Neuronal stem cell (in vitro differentiated cells): Measurements from ENCODE around the gene HEXIM2.

Experiments
- DNase-seq: peaks from one replicate; pipeline ENCODE4 v3.0.0-alpha.2; 2013; ENCODE audit warnings: low spot score
- H2AFZ ChIP-seq: one replicate; pipeline ENCODE4 v1.6.1; 2013; ENCODE audit warnings: mild to moderate bottlenecking, low read length, inconsistent platforms
- H2AK5ac ChIP-seq: 2 replicates; pipeline ENCODE4 v1.6.1; 2013; ENCODE audit warnings: low read depth, mild to moderate bottlenecking, inconsistent platforms, low read length, moderate library complexity, mixed read lengths
- H2BK120ac ChIP-seq: 2 replicates; pipeline ENCODE4 v1.6.1; 2013; ENCODE audit warnings: low read depth, mild to moderate bottlenecking, inconsistent platforms, low read length, moderate library complexity, mixed read lengths
- H2BK12ac ChIP-seq: one replicate; pipeline ENCODE4 v1.6.1; 2013; ENCODE audit warnings: low read length, inconsistent platforms
- H2BK15ac ChIP-seq: 2 replicates; pipeline ENCODE4 v1.6.1; 2013; ENCODE audit warnings: mild to moderate bottlenecking, low read length, inconsistent platforms, mixed read lengths
- H2BK5ac ChIP-seq: one replicate; pipeline ENCODE4 v1.6.1; 2013; ENCODE audit warnings: inconsistent platforms, mild to moderate bottlenecking, low read length, moderate library complexity
- H3K14ac ChIP-seq: one replicate; pipeline ENCODE4 v1.6.1; 2013; ENCODE audit warnings: low read length, inconsistent platforms
- H3K18ac ChIP-seq: 2 replicates; pipeline ENCODE4 v1.6.1; 2013; ENCODE audit warnings: low read length, inconsistent platforms
- H3K23ac ChIP-seq: 2 replicates; pipeline ENCODE4 v1.6.1; 2013; ENCODE audit warnings: low read depth, mild to moderate bottlenecking, mixed read lengths, low read length, inconsistent platforms; ENCODE audit not compliant: poor library complexity
- H3K27ac ChIP-seq: replicated peaks from 3 replicates; pipeline ENCODE4 v1.5.1; 2013; ENCODE audit warnings: low read length, inconsistent platforms
- H3K27me3 ChIP-seq, 3 experiments: 2 replicates each; pipeline ENCODE4 v1.6.1; 2013; ENCODE audit warnings: low read length in 3 of 3, mild to moderate bottlenecking in 2 of 3, inconsistent platforms in 1 of 3, low read depth in 1 of 3, mixed read lengths in 1 of 3, moderate library complexity in 1 of 3; ENCODE audit not compliant: control insufficient read depth in 3 of 3, insufficient read depth in 3 of 3
- H3K36me3 ChIP-seq, 2 donors: replicated peaks in 1 of 2; 2 replicates each; pipeline ENCODE4 v1.6.1; 2013; ENCODE audit warnings: low read length in 2 of 2; ENCODE audit not compliant: control insufficient read depth in 2 of 2, insufficient read depth in 2 of 2
- H3K4ac ChIP-seq: 2 replicates; pipeline ENCODE4 v1.6.1; 2013; ENCODE audit warnings: inconsistent platforms, mild to moderate bottlenecking, low read length, moderate library complexity
- H3K4me1 ChIP-seq, 2 donors: 1 replicate in 1 of 2; 2 replicates in 1 of 2; pipeline ENCODE4 v1.6.1; 2013; ENCODE audit warnings: low read length in 2 of 2, low read depth in 1 of 2; ENCODE audit not compliant: control insufficient read depth in 2 of 2, insufficient read depth in 1 of 2
- H3K4me2 ChIP-seq: one replicate; pipeline ENCODE4 v1.6.1; 2013; ENCODE audit warnings: mild to moderate bottlenecking, low read length, inconsistent platforms; ENCODE audit not compliant: insufficient read depth, poor library complexity, severe bottlenecking
- H3K4me3 ChIP-seq, 2 donors: 2 replicates each; pipeline ENCODE4 v1.5.1; 2013; ENCODE audit warnings: low read length in 2 of 2, mild to moderate bottlenecking in 2 of 2, inconsistent platforms in 1 of 2, moderate library complexity in 1 of 2
- H3K79me1 ChIP-seq: one replicate; pipeline ENCODE4 v1.6.1; 2013; ENCODE audit warnings: low read depth, mild to moderate bottlenecking, inconsistent platforms, low read length, moderate library complexity
- H3K9ac ChIP-seq: one replicate; pipeline ENCODE4 v1.6.1; 2013; ENCODE audit warnings: mild to moderate bottlenecking, low read depth, low read length, inconsistent platforms; ENCODE audit not compliant: poor library complexity
- H3K9me3 ChIP-seq, 2 donors: replicated peaks in 1 of 2; 2 replicates each; pipeline versions ENCODE3 to v1.6.1; 2013; ENCODE audit warnings: low read length in 2 of 2, mild to moderate bottlenecking in 2 of 2, inconsistent platforms in 1 of 2, low read depth in 1 of 2, mixed read lengths in 1 of 2, moderate library complexity in 1 of 2; ENCODE audit not compliant: control insufficient read depth in 2 of 2, insufficient read depth in 1 of 2
- H4K8ac ChIP-seq: one replicate; pipeline ENCODE4 v1.6.1; 2013; ENCODE audit warnings: low read depth, mild to moderate bottlenecking, inconsistent platforms, low read length, moderate library complexity
- H4K91ac ChIP-seq: one replicate; pipeline ENCODE4 v1.6.1; 2013; ENCODE audit warnings: low read length, low read depth, mild to moderate bottlenecking, inconsistent platforms; ENCODE audit not compliant: poor library complexity
- WGBS, 2 donors: extraction: QIAGEN DNeasy Blood & Tissue Kit; methylation state at CpG; one replicate each; pipeline ENCODE4 v1.1.7; 2013; ENCODE audit warnings: missing lambda C conversion rate in 2 of 2, mixed read lengths in 1 of 2; ENCODE audit not compliant: insufficient read length in 2 of 2, insufficient replicate concordance in 1 of 2; ENCODE audit errors: extremely low coverage in 2 of 2; 5-methylcytosine and 5-hydroxymethylcytosine counted together

HEXIM2 gene

DNA sequence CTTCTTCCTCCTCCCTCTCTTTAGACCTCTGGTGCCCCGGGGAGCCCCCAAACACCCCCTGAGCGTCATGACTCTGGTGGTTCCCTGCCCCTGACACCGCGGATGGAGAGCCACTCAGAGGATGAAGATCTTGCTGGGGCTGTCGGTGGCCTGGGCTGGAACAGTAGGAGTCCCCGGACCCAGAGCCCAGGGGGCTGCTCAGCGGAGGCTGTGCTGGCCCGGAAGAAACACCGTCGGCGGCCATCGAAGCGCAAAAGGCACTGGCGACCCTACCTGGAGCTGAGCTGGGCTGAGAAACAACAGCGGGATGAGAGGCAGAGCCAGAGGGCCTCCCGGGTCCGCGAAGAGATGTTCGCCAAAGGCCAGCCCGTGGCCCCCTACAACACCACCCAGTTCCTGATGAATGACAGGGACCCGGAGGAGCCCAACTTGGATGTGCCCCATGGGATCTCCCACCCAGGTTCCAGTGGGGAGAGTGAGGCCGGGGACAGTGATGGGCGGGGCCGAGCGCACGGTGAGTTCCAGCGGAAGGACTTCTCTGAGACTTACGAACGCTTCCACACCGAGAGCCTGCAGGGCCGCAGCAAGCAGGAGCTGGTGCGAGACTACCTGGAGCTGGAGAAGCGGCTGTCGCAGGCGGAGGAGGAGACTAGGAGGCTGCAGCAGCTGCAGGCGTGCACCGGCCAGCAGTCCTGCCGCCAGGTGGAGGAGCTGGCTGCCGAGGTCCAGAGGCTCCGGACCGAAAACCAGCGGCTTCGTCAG lies 7.5 kb downstream of the HEXIM2 start:
- Histone ChIP-seq H3K36me3 (peaks cover 6 to 18% of the 10 kb centered on the region in 2 donors), H3K14ac (no peak overlapping the region), H2AK5ac (peak overlapping the region; percentile 42), H4K8ac (no peak overlapping the region), H2AFZ (no peak overlapping the region), H3K18ac (peak overlapping the region; percentile 72), H2BK12ac (no peak overlapping the region), H3K4ac (no peak overlapping the region), H2BK5ac (peak overlapping the region; percentile 46), H3K4me2 (no peak overlapping the region), H4K91ac (no peak overlapping the region), H2BK15ac (no peak overlapping the region), H3K9ac (no peak overlapping the region), H3K79me1 (no peaks in the 10 kb centered on the region), H3K23ac (peak overlapping the region; percentile 40), H3K4me1 (peaks cover 23 to 28% of the 10 kb centered on the region in 2 donors), H3K27ac (no peak overlapping the region), H3K27me3 (no peaks in the 10 kb centered on the region), H2BK120ac (no peak overlapping the region), H3K4me3 (no peak overlapping the region), H3K9me3 (no peaks in the 10 kb centered on the region)
- DNase-seq = no peak
- no CpG with 5 or more reads among the region's 43 CpGs for WGBS, 2 donors

GRCh38 chr17:45170280-45170930 lies 8.7 kb downstream of the HEXIM2 start:
- H2BK5ac ChIP-seq = peak overlapping the region; percentile 93
- no peaks in the 10 kb centered on the region for H3K9me3 ChIP-seq
- H2BK120ac ChIP-seq = peak overlapping the region; percentile 82
- H4K91ac ChIP-seq = peak overlapping the region; percentile 18
- peak overlapping the region in 1 of 2 donors; percentile 5 for H3K4me3 ChIP-seq
- DNase-seq = no peak
- H3K27ac ChIP-seq = peak overlapping the region; percentile 40
- H3K14ac ChIP-seq = no peak overlapping the region
- no peaks in the 10 kb centered on the region for H3K79me1 ChIP-seq
- H3K4ac ChIP-seq = no peak overlapping the region
- H3K4me2 ChIP-seq = no peak overlapping the region
- peaks cover 4 to 18% of the 10 kb centered on the region in 2 donors for H3K36me3 ChIP-seq
- peak overlapping the region; percentile 0 for H2BK12ac ChIP-seq
- H2BK15ac ChIP-seq = peak overlapping the region; percentile 2
- no peak overlapping the region for H4K8ac ChIP-seq
- H3K4me1 ChIP-seq = peaks cover 23 to 28% of the 10 kb centered on the region in 2 donors
- no peaks in the 10 kb centered on the region for H3K27me3 ChIP-seq
- peak overlapping the region; percentile 20 for H3K18ac ChIP-seq
- H3K23ac ChIP-seq = peak overlapping the region; percentile 20
- no peak overlapping the region for H2AFZ ChIP-seq
- peak overlapping the region; percentile 73 for H3K9ac ChIP-seq
- WGBS, 2 donors = no CpG with 5 or more reads among the region's 12 CpGs
- peak overlapping the region; percentile 71 for H2AK5ac ChIP-seq

GRCh38 chr17:45170931-45171337 lies 9.3 kb downstream of the HEXIM2 start:
- Histone ChIP-seq H2AFZ (peak overlapping the region; percentile 94), H3K27ac (peak overlapping the region; percentile 84), H3K14ac (peak overlapping the region; percentile 42), H3K4me2 (no peak overlapping the region), H3K4me3 (no peak overlapping the region), H2BK15ac (peak overlapping the region; percentile 2), H3K23ac (no peak overlapping the region), H3K9ac (peak overlapping the region; percentile 73), H2BK120ac (peak overlapping the region; percentile 100), H3K79me1 (no peaks in the 10 kb centered on the region), H2BK12ac (peak overlapping the region; percentile 0), H2BK5ac (peak overlapping the region; percentile 93), H3K4ac (peak overlapping the region; percentile 79), H3K9me3 (no peaks in the 10 kb centered on the region), H3K18ac (peak overlapping the region; percentile 98), H3K27me3 (no peaks in the 10 kb centered on the region), H4K8ac (no peak overlapping the region), H3K4me1 (peaks cover 23 to 28% of the 10 kb centered on the region in 2 donors), H4K91ac (peak overlapping the region; percentile 39), H3K36me3 (peaks cover 4 to 18% of the 10 kb centered on the region in 2 donors), H2AK5ac (peak overlapping the region; percentile 98)
- no CpG with 5 or more reads among the region's 5 CpGs for WGBS, 2 donors
- DNase-seq = no peak
